SK-N-SH (cell line): Measurements from ENCODE around the gene ARHGAP10.

Source experiments
- CHD2 ChIP-seq: fragments of 150-350 bp; IDR thresholded peaks from 2 replicates; pipeline ENCODE4 v1.6.1; 2018; ENCODE audit warnings: low read length; ENCODE audit not compliant: partially characterized antibody
- CTCF ChIP-seq: fragments of 200-600 bp; sonication (generic); IDR thresholded peaks from 2 replicates; pipeline ENCODE4 v1.6.1; 2017; ENCODE audit warnings: antibody characterized with exemption, mild to moderate bottlenecking, moderate library complexity
- ELF1 ChIP-seq: IDR thresholded peaks from 2 replicates; pipeline ENCODE4 v1.4.0; 2012
- EP300 ChIP-seq, 2 experiments: IDR thresholded peaks; 2 replicates each; pipeline versions ENCODE4 v1.4.0 to v1.6.1; 2012; ENCODE audit warnings: borderline replicate concordance in 1 of 2, low read depth in 1 of 2, low read length in 1 of 2
- GABPA ChIP-seq: IDR thresholded peaks from 2 replicates; pipeline ENCODE4 v1.4.0; 2012; ENCODE audit warnings: low read depth, mild to moderate bottlenecking
- MXI1 ChIP-seq: IDR thresholded peaks from 2 replicates; pipeline ENCODE4 v1.6.1; 2012; ENCODE audit warnings: mild to moderate bottlenecking, low read depth, low read length, improper control_type of control experiment
- RAD21 ChIP-seq: IDR thresholded peaks from 2 replicates; pipeline ENCODE4 v1.6.1; 2012; ENCODE audit warnings: mild to moderate bottlenecking, low read length
- SIN3A ChIP-seq: IDR thresholded peaks from 2 replicates; pipeline ENCODE4 v1.6.1; 2012; ENCODE audit warnings: low read depth, mild to moderate bottlenecking, low read length, moderate library complexity, borderline replicate concordance
- SMC3 ChIP-seq: IDR thresholded peaks from 2 replicates; pipeline ENCODE4 v1.6.1; 2012; ENCODE audit warnings: low read depth, low read length, improper control_type of control experiment
- ZBTB33 ChIP-seq: IDR thresholded peaks from 2 replicates; pipeline ENCODE4 v1.4.0; 2012; ENCODE audit warnings: low read depth, borderline replicate concordance
- TF ChIP-seq, protein P1 (sequence below): IDR thresholded peaks from 2 replicates; pipeline ENCODE4 v1.4.0; 2012; ENCODE audit warnings: low read depth, borderline replicate concordance

DNA sequence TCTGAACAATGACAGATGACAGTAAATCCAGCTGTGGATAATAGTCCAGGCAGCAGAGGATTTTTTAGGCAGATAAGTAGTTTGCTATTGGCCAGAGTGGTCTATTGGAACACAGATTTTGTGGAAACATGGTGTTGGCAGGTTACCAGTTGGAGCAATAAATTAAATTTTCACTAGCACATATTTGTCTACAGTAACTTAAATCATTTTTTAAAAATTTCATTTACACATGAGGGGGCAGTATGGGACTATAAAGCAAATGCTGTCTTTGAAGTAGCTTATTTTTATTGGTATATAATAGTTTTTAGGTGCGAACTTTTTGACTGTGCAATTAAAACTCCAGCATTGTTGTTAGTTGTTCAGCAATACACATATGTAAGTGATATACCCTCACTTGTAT is 289.8 kb downstream of the ARHGAP10 start:
- TF ChIP-seq CTCF (peak; percentile 14; the same call in 1 of the 2 replicates), RAD21 (peak; percentile 32), CHD2 (no peak), EP300 (IDR thresholded peaks at IDR 0.05; ENCODE audit: borderline replicate concordance in 1 of 2, low read depth in 1 of 2, low read length in 1 of 2) (no peak), SMC3 (no peak), SIN3A (no peak), GABPA (no peak), ZBTB33 (no peak), ELF1 (no peak), MXI1 (no peak)
- TF ChIP-seq, protein P1, sequence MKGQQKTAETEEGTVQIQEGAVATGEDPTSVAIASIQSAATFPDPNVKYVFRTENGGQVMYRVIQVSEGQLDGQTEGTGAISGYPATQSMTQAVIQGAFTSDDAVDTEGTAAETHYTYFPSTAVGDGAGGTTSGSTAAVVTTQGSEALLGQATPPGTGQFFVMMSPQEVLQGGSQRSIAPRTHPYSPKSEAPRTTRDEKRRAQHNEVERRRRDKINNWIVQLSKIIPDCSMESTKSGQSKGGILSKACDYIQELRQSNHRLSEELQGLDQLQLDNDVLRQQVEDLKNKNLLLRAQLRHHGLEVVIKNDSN, result no peak
